Neural progenitor cell (in vitro differentiated cells): ENCODE data around the gene ANKRD12.

Source experiments
- CTCF ChIP-seq: fragments of 200-600 bp; sonication (generic); IDR thresholded peaks from 2 replicates; pipeline ENCODE4 v1.5.1; 2017; ENCODE audit warnings: antibody characterized with exemption, mild to moderate bottlenecking
- EZH2 ChIP-seq: fragments of 200-600 bp; sonication (generic); IDR thresholded peaks from 2 replicates; pipeline ENCODE4 v1.6.1; 2017; ENCODE audit warnings: antibody characterized with exemption, mild to moderate bottlenecking, moderate library complexity

GRCh38 chr18:9217743-9218451 is 81.3 kb downstream of the ANKRD12 start:
- TF ChIP-seq CTCF = no peak
- no peak for TF ChIP-seq EZH2
